SH-SY5Y (cell line): ENCODE data around the gene FAM120AOS.

ENCODE experiments used
- GATA2 ChIP-seq: IDR thresholded peaks from 2 replicates; pipeline ENCODE4 v1.6.1; 2011; ENCODE audit warnings: mild to moderate bottlenecking, low read depth, low read length
- GATA3 ChIP-seq: IDR thresholded peaks from 2 replicates; pipeline ENCODE4 v1.6.1; 2011; ENCODE audit warnings: low read depth, mild to moderate bottlenecking, low read length, moderate library complexity

DNA sequence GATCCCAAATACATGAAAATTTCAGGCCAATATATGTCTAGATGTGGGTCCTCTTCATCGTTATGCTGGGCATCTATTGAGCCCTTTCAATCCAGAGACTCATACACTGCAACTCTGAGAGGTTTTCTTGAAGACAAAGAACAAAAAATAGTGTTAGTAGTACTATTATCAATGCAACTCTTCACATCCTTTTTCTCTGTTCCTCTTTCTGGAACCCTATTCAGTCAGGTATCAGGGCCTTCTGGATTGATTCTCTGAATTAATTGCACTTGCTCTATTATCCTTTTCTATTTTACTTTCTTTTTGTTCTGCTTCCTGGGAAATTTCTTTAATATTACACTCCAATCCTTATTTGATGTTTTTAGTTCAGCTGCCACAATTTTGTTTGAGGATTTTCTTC is 20.4 kb downstream of the FAM120AOS start:
- TF ChIP-seq GATA2 (no peak), GATA3 (no peak)
